ENCODE data around the gene ASL.

- TF ChIP-seq SIN3A (IDR thresholded peaks at IDR 0.05; ENCODE audit: borderline replicate concordance, insufficient read depth, low read length) (no peak), POLR2AphosphoS5 (IDR thresholded peaks at IDR 0.05; ENCODE audit: low read depth, low read length) (no peak)
These were observed 14.8 kb upstream of the ASL start for GRCh38 chr7:66060796-66061195.
